ENCODE measurements around the gene ARPC2.
A peak's percentile ranks its signal among the peaks of the same experiment; 100 is the strongest.

The ARPC2 gene

GRCh38 chr2:218209078-218209477, 7.9 kb upstream of the ARPC2 start:
- ChIA-PET CTCF (interaction anchor here (1.1 to 3.3 kb wide), 4 partner anchors 22 to 135 kb away, joined by 3 to 11 read pairs (median 4); no protein-coding TSS in a partner anchor), POLR2A (no interaction called here)
- TF ChIP-seq, protein P1, sequence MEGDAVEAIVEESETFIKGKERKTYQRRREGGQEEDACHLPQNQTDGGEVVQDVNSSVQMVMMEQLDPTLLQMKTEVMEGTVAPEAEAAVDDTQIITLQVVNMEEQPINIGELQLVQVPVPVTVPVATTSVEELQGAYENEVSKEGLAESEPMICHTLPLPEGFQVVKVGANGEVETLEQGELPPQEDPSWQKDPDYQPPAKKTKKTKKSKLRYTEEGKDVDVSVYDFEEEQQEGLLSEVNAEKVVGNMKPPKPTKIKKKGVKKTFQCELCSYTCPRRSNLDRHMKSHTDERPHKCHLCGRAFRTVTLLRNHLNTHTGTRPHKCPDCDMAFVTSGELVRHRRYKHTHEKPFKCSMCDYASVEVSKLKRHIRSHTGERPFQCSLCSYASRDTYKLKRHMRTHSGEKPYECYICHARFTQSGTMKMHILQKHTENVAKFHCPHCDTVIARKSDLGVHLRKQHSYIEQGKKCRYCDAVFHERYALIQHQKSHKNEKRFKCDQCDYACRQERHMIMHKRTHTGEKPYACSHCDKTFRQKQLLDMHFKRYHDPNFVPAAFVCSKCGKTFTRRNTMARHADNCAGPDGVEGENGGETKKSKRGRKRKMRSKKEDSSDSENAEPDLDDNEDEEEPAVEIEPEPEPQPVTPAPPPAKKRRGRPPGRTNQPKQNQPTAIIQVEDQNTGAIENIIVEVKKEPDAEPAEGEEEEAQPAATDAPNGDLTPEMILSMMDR (IDR thresholded peaks at IDR 0.05; ENCODE audit: control extremely low read depth, extremely low read depth, low read depth, missing control alignments) = no peak
- DNase-seq (ENCODE audit: extremely low spot score) = no peak

DNA sequence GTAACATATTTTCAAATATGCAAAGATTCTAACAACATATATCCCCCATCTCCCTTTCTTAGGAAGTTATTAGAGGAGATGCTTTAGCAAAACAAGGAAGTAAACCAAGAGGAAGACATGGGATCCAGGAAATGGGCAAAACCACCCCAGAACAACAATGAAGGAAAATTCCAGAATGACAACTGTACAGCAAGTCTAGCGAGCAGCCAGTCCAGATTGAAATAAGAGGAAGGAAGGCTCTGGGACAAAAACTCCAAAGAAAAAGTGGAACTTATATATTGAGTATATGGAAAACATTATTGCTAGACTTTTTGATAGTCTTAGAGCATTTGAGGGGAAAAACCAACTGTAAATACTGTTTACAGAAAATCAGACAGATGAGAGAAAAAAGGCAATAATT, 2.9 kb upstream of the ARPC2 start:
- ChIA-PET CTCF (no interaction called here), POLR2A (no interaction called here)
- DNase-seq (ENCODE audit: extremely low spot score) = no peak
- TF ChIP-seq, protein P1 (IDR thresholded peaks at IDR 0.05; ENCODE audit: control extremely low read depth, extremely low read depth, low read depth, missing control alignments) = no peak

DNA sequence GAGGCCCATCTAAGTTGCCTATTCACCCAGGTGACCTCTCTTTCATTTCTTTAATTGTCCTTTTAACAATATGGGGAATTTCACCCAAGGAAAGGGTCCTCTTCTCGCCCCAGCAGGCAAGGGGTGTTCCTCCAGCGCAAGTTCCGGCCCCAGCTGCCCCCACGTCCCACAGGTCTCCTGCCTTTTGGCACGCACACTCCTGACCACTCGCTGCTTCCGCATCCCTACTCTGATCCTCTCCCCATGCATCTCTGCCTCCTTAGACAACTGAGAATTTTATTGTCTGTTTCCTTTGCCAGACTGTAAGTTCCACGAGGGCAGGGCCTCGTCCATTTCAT, 684 bp upstream of the ARPC2 start:
- TF ChIP-seq, protein P1 (IDR thresholded peaks at IDR 0.05; ENCODE audit: control extremely low read depth, extremely low read depth, low read depth, missing control alignments) = no peak
- ChIA-PET CTCF (interaction anchor here (1.4 to 1.8 kb wide), 3 partner anchors 15 to 54 kb away, joined by 3 to 8 read pairs (median 3); partner anchors contain the start of genes AAMP and PNKD), POLR2A (no interaction called here)
- DNase-seq (ENCODE audit: extremely low spot score) = no peak

GRCh38 chr2:218217360-218218267, 625 bp downstream of the ARPC2 start:
- peak; percentile 71 for DNase-seq (ENCODE audit: extremely low spot score)

DNA sequence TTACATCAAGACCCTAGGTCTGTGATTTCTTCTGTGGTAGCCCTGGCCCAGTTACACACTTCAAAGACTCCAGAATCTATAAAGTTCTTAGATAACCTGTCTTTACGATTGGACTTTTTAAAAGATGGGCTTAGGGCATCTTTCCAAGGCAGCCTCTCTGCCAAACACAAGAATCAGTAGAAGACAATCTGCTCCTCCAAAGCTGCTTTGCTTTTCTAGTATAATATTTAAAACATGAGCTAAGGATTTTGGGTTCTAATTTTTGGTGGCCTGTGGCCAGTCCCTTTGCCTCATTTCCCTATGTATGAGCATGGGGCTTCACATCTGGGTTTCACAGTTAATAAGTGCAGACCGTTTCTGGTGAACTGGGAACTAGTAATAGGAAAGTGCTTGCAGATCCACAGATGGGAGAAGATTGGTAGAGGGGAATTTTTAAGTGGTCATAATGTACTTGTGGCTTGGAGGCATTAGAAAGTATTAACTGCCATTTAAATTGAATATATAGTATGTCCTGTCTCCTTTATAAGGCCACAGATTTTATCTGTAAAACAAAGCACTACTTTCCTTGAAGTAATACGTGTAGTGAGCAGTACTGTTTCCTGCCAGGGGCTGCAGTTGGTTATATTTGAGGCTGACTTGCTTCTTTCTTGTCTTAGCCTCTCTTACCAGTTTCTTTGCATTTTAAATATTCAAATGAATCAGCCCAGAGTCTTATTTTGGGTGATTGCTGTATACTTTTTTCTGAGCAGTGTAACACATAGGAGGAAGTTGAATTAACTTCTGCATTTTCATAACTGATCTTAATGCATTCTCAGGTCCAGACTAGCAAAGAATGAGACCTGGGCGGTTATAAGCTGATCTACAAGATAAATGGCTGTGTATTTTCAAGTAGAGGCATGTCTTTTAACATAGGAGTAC, 1.5 kb downstream of the ARPC2 start:
- ChIA-PET CTCF (interaction anchor here (1.1 to 2.0 kb wide), 4 partner anchors 10 to 89 kb away, joined by 3 to 6 read pairs (median 4); no protein-coding TSS in a partner anchor), POLR2A (interaction anchor here (1.0 to 1.2 kb wide), 2 partner anchors 12 to 29 kb away, joined by 3 to 4 read pairs; no protein-coding TSS in a partner anchor)
- DNase-seq (ENCODE audit: extremely low spot score) = peak; percentile 55
- TF ChIP-seq, protein P1 (IDR thresholded peaks at IDR 0.05; ENCODE audit: control extremely low read depth, extremely low read depth, low read depth, missing control alignments) = no peak

More at GRCh38 chr2:218217360-218218267, 625 bp downstream of the ARPC2 start:
- CTCF ChIA-PET = interaction anchor here (0.7 to 2.0 kb wide), 4 partner anchors 10 to 331 kb away, joined by 3 to 6 read pairs (median 3); no protein-coding TSS in a partner anchor
- POLR2A ChIA-PET = interaction anchor here (1.0 to 1.2 kb wide), 2 partner anchors 13 to 29 kb away, joined by 3 to 4 read pairs; no protein-coding TSS in a partner anchor
- TF ChIP-seq, protein P1 (IDR thresholded peaks at IDR 0.05; ENCODE audit: control extremely low read depth, extremely low read depth, low read depth, missing control alignments) = no peak

DNA sequence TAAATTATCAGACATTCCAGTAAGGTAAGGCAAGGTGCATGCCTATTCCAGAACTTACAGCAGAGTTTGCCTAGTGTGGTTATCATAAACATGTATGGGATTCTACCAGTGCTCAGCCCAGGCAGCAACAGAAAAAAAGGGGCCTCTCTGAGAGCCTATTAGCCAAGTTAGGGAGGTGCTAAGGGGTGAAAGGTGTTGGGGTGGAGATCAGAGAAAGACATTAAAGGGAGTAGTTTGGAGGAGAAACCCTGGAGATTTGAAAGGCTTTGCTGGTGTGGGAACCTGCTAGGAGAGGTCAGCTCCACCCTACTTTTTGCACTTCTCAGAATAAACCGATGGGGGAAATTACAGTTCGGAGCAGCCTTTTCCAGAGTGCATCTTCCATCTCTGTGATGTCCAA, 2.9 kb downstream of the ARPC2 start:
- ChIA-PET POLR2A (interaction anchor here (0.7 kb wide), 1 partner anchor 28 kb away, joined by 3 read pairs; no protein-coding TSS in a partner anchor), CTCF (interaction anchor here (1.3 to 3.2 kb wide), 3 partner anchors 10 to 35 kb away, joined by 3 to 16 read pairs (median 6); no protein-coding TSS in a partner anchor)
- DNase-seq (ENCODE audit: extremely low spot score) = no peak
- TF ChIP-seq, protein P1 (IDR thresholded peaks at IDR 0.05; ENCODE audit: control extremely low read depth, extremely low read depth, low read depth, missing control alignments) = no peak

Data from GM10248 (cell line).